ENCODE results near the gene ITPRIPL2. TPM values are rescaled to one million over a fixed set of nuclear protein-coding genes. Genes with fewer than 3 reads are reported as not detected.

Gene ITPRIPL2
- total RNA-seq, 4 donors from 2014 or later: 23.6 to 38.9 (median 32.5) TPM

DNA sequence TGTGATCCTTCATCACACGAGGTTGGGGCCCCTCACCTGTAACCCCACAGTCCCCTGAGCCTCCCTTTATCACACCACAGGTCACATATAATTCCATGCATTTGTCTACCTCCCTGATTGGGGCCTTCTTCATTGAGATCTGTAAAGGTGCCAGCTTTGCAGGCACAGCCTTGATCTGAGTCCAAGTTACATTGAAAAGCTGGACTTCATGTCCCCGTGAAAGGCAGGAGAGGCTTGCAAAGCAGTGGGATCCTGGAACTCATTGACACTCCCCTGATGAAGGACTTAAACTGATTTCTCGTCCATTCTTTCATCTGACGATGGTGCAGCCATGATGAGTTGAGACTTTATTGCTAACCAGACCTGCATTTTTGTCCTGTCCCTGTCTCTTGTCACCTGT, 50.5 kb downstream of the ITPRIPL2 start:
- no peaks in the 10 kb centered on the region for H3K9me3 ChIP-seq
- no peak overlapping the region for H3K4me3 ChIP-seq
- no peaks in the 10 kb centered on the region for H3K27me3 ChIP-seq
- no peak overlapping the region for H3K27ac ChIP-seq
- peaks cover 0 to 21% (median 6%) of the 10 kb centered on the region in 4 donors for H3K4me1 ChIP-seq
- H3K36me3 ChIP-seq: no peaks in the 10 kb centered on the region
- DNase-seq: no peak
- TF ChIP-seq, protein P1, sequence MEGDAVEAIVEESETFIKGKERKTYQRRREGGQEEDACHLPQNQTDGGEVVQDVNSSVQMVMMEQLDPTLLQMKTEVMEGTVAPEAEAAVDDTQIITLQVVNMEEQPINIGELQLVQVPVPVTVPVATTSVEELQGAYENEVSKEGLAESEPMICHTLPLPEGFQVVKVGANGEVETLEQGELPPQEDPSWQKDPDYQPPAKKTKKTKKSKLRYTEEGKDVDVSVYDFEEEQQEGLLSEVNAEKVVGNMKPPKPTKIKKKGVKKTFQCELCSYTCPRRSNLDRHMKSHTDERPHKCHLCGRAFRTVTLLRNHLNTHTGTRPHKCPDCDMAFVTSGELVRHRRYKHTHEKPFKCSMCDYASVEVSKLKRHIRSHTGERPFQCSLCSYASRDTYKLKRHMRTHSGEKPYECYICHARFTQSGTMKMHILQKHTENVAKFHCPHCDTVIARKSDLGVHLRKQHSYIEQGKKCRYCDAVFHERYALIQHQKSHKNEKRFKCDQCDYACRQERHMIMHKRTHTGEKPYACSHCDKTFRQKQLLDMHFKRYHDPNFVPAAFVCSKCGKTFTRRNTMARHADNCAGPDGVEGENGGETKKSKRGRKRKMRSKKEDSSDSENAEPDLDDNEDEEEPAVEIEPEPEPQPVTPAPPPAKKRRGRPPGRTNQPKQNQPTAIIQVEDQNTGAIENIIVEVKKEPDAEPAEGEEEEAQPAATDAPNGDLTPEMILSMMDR (IDR thresholded peaks at IDR 0.05): no peak
- no peak for TF ChIP-seq POLR2A (IDR thresholded peaks at IDR 0.05)

DNA sequence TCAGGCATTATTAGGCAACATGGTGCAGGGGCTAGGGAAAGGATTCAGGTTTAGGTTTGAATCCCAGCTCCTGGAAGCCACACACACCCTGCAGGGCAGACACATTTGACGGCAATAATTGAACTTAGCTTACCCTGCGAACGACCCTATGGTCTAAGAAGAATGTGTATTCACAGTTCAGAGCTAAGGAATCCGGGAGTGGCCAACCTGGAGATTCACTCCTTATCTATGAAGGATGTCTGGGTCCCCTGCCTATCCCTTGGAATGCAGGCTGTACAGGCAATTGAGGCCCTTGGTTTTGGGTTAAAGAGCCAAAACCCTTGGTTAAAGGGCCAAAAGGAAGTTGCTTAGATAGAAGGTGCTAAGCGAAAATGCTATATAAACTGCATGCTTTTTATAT, 51.3 kb downstream of the ITPRIPL2 start:
- H3K9me3 ChIP-seq: no peaks in the 10 kb centered on the region
- H3K36me3 ChIP-seq: no peaks in the 10 kb centered on the region
- TF ChIP-seq, protein P1 (IDR thresholded peaks at IDR 0.05): no peak
- no peak for TF ChIP-seq POLR2A (IDR thresholded peaks at IDR 0.05)

GRCh38 chr16:19166500-19166899, 52.7 kb downstream of the ITPRIPL2 start:
- no peak for DNase-seq
- no peak overlapping the region for H3K27ac ChIP-seq
- H3K4me3 ChIP-seq: no peak overlapping the region
- H3K36me3 ChIP-seq: no peaks in the 10 kb centered on the region
- peaks cover 0 to 26% (median 6%) of the 10 kb centered on the region in 4 donors for H3K4me1 ChIP-seq
- no peaks in the 10 kb centered on the region for H3K27me3 ChIP-seq
- TF ChIP-seq POLR2A (IDR thresholded peaks at IDR 0.05): no peak
- TF ChIP-seq, protein P1 (IDR thresholded peaks at IDR 0.05): no peak
- no peaks in the 10 kb centered on the region for H3K9me3 ChIP-seq

More for the DNA sequence above, 51.3 kb downstream of the ITPRIPL2 start:
- Histone ChIP-seq H3K4me1 (peaks cover 0 to 26% (median 6%) of the 10 kb centered on the region in 4 donors), H3K4me3 (no peak overlapping the region), H3K27me3 (no peaks in the 10 kb centered on the region), H3K27ac (no peak overlapping the region)
- DNase-seq: no peak

GRCh38 chr16:19167710-19168370, 54.1 kb downstream of the ITPRIPL2 start, which contains the start of gene SYT17:
TSS of gene SYT17 (plus strand) at chr16:19168240. CDS start at chr16:19168647, 407 bp downstream.
- Histone ChIP-seq H3K4me1 (peaks cover 0 to 26% (median 6%) of the 10 kb centered on the region in 4 donors), H3K4me3 (peak within 1 kb of the TSS; percentile 40 to 76 (median 51)), H3K27me3 (no peaks in the 10 kb centered on the region), H3K36me3 (no peaks in the 10 kb centered on the region), H3K9me3 (no peaks in the 10 kb centered on the region), H3K27ac (peak within 1 kb of the TSS; percentile 1 to 59 (median 46))
- DNase-seq: peak; percentile 38 to 86 (median 77)
- TF ChIP-seq, protein P1 (IDR thresholded peaks at IDR 0.05): peak; percentile 49 to 89 (median 70)
- TF ChIP-seq POLR2A (IDR thresholded peaks at IDR 0.05): no peak

DNA sequence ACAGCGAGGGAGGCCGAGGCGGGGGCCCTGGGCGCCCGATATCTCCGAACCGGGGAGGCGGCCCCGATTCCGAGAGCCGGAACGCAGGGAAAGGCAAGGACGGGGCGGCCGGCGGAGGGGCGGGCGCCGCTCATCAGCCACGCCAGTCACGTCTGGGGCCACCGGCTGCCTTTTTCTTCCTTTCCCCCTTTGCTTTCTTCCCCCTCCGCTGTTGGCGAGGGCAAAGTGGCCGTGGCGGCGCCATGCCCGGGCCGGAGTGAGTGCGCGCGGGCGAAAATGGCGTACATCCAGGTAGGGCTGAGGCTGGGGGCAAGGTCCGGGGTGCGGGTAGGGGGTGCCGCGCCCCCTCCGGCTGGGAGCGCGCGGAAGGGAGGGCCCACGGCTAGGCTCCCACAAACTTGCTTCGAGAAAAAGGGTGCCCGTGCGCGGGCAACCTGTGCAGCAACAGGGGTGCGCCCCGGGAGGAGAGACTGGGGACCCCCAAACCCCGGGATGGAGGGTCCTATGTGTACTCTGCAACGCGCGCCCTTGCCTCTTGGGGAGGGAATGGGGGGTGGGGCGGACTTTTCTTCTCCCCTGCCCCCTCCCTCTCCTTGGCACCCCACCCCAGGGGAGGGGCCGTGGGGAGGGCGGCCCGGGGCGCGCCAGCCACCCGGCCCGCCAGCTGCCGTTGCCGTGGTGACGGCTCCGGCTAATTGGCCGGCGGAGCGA, 54.8 kb downstream of the ITPRIPL2 start:
- H3K36me3 ChIP-seq: no peaks in the 10 kb centered on the region
- peak overlapping the region; percentile 1 to 59 (median 46) for H3K27ac ChIP-seq
- TF ChIP-seq, protein P1 (IDR thresholded peaks at IDR 0.05): no peak
- no peak for TF ChIP-seq POLR2A (IDR thresholded peaks at IDR 0.05)
- peaks cover 0 to 26% (median 6%) of the 10 kb centered on the region in 4 donors for H3K4me1 ChIP-seq
- peak in 2 of 3 donors; percentile 57 to 74 for DNase-seq
- no peaks in the 10 kb centered on the region for H3K27me3 ChIP-seq
- H3K4me3 ChIP-seq: peak overlapping the region; percentile 40 to 76 (median 51)
- H3K9me3 ChIP-seq: no peaks in the 10 kb centered on the region
